HG03135 (cell line): ENCODE measurements around the gene PTGES3L.
"Not testable (repeated sequence)": the region's sequence is repeated elsewhere in the genome, so short reads cannot be mapped to it uniquely, and the experiment has no call there.

Experiments used
- ATAC-seq: cut with Tn5 transposase; IDR thresholded peaks from one replicate; pipeline ENCODE4 v1.9.1; 2021; ENCODE audit warnings: mild to moderate bottlenecking, moderate library complexity; ENCODE audit not compliant: unreplicated experiment

PTGES3L gene

GRCh38 chr17:42923472-42923871 is 56.4 kb downstream of the PTGES3L start:
- ATAC-seq: not testable (repeated sequence)

GRCh38 chr17:42922294-42922693 is 57.6 kb downstream of the PTGES3L start:
- ATAC-seq: no peak

- ATAC-seq: no peak
These were observed 59.0 kb downstream of the PTGES3L start for GRCh38 chr17:42920922-42921321.

GRCh38 chr17:42920106-42920900 is 59.6 kb downstream of the PTGES3L start:
- ATAC-seq: no peak

- not testable (repeated sequence) for ATAC-seq
These were observed 60.3 kb downstream of the PTGES3L start for GRCh38 chr17:42919522-42920077.

- ATAC-seq: no peak
These were observed 60.9 kb downstream of the PTGES3L start for GRCh38 chr17:42918902-42919521.
